ENCODE measurements around the gene TSPAN13.
A peak's percentile ranks its signal among the peaks of the same experiment; 100 is the strongest.
"Not testable (repeated sequence)": the region's sequence is repeated elsewhere in the genome, so short reads cannot be mapped to it uniquely, and the experiment has no call there.

TSPAN13 gene

GRCh38 chr7:16741676-16742075 is 11.9 kb upstream of the TSPAN13 start:
- no peak for DNase-seq

GRCh38 chr7:16742547-16742946 is 11.0 kb upstream of the TSPAN13 start:
- no peak for DNase-seq

- no peak for DNase-seq
Measured at GRCh38 chr7:16743236-16743635, 10.3 kb upstream of the TSPAN13 start.

DNA sequence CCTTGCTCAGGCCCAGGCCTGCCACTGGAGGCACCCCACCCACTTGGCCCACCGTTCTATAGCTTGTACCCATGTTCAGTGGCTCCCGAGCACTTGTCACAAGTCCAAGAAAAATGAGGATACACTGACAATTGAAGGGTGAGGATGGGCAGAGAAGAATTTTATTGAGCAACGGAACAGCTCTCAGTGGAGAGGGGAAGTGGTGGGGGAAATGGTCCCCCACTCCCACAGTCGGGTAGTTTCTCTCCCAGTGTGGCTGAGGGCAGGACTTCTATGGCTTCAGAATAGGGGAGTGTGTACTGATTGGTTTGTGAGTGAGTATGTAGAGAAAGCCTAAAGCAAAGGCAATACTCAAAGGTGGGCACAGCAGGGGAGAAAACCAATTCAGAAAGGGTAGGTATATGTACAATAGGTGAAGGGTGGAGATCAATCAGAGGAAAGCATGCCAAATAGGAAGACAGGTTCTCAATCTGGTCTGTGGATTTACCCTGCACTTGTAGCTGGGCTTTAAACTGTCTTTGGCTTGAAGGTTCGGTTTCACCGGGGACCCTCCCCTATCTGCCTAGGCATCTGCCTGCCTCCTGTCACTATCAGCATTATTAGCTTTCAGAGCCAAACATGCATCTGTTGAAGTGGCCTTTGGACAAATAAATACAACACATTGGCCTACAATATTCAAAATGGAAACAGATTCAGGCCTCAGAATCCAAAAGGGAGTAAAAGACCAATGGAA is 8.9 kb upstream of the TSPAN13 start:
- no peak for DNase-seq

GRCh38 chr7:16745645-16746044 is 7.9 kb upstream of the TSPAN13 start:
- no peak for DNase-seq

GRCh38 chr7:16747102-16747501 is 6.5 kb upstream of the TSPAN13 start:
- DNase-seq = peak; percentile 7

DNA sequence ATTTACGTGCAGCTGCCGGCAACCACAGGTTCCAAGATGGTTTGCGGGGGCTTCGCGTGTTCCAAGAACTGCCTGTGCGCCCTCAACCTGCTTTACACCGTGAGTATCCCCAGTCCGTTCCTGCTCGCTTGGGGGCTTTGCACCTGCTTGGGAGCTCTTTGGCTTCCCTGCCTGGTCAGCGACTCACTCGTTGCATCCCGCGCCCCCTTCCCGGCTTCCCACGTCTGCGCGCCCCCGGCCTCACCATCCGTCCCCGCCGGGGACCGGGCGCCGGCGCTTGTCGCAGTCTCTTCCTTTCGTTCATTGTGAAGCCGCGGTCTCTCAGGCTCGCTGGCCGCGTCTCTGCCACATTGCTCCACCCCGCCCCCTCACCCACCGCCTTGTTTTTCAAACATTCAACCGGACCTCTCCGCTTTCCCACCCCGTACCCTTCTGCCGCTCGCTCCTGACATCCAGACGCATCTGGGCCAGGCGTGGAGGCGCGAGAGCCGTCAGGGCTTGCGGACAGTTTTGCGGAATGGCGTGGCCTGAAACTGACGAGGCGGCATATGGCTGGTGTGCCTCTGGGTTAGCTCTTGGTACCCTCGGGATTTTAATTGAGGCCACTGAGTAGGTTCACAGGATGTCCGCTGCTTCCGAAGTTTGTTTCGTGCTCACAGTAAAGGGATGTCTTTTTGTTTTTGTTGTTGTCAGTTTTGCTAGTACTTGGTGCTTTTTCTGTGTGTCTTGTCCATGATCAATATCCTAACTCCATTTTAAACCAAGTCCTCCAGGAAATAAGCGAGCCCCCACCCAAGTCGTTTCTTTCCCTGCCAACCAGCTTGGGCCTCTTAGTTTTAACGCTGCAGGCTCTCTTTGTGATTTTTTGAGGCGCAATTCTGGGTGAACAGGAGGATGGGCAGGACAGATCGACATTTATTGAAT is 639 bp downstream of the TSPAN13 start:
- DNase-seq = peak; percentile 75

- DNase-seq = peak; percentile 80
Measured at GRCh38 chr7:16754856-16755317, 1.3 kb downstream of the TSPAN13 start.

DNA sequence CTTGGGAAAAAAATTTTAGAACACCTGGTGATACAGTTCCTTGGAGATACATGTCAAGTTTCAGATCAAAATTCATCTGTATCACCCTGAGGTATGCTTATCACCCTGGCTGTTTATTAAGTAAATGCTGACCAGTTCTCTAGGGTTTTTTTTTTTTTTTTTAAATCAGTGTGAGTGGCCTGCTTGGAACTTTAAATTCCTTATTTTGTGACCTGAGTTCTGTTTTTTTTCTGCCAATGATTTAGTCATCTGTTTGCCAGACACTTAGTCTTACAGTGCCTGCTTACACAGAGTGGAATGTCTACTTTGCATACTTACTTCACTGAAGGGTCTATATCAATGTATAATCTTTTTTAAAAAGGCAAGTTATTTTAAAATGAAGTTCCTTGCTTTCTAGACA is 1.8 kb downstream of the TSPAN13 start:
- DNase-seq = no peak

DNA sequence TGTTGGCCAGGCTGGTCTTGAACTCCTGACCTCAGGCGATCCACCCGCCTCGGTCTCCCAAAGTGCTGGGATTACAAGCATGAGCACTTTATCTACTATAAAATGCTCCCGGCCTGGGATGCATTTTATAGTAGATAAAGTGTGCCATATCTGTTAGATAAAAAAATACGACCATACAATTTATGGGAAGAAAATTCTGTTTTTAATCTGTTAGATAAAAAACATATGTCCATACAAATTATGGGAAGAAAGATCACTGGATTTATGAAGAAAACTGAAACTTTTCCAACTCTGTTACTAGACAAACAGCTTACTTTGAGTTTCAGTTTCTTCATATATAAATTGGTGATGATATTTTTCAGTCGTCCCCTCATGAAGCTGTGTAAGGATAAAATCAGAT is 4.5 kb downstream of the TSPAN13 start:
- no peak for DNase-seq

DNA sequence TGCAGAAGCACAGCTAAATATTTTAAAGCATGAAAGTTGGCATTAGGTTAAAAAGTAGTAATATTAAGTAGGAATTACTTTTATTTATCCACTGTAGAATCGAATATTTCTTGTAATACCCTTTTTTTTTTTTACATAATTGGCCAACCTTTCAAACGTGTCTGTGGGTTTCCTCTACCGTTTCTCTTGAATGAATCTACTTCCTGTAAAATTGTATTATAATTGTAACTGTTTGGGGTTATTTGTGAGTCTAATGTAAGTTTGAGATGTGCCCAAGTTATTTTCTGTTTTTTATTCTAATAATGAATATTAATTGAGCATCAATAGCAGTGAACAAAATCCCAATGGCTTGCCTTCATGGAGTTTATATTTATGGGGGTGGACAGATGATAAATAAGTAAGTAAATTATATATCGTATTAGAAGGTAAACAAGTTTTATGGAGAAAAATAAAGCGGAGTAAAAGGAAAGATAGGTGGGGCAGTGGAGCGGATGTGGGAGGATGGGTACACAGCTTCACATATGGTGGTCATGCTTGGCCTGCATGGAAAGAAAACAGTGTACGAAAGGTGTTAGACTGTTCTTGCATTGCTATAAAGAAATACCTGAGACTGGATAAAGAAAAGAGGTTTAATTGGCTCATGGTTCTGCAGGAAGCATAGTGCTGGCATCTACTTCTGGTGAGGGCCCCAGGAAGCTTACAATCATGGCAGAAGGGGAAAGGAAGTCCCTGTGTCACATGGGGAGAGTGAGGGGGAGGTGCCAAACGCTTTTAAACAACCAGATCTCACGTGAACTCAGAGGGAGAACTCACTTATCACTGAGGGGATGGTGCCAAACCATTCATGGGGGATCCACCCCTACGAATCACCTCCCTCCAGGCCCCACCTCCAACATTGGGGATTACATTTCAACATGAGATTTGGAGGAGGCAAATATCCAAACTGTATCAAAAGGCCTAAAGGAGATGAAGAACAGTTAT is 5.4 kb downstream of the TSPAN13 start:
- DNase-seq = no peak

DNA sequence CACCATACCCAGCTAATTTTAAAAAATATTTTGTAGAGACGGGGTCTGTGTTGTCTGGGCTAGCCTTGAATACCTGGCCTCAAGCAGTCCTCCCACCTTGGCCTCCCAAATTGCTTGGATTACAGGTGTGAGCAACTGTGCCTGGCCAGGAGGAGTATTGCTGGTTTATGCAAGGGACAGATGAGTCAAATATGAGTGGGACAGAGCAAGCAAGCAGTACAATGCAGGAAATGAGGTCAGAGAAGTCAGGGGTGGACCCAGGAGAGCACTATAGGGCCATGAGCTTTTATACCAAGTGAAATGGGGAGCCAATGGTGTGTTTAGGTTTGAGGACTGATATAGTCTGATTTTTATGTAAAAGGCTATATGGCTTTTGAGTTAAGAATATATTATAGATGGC is 6.3 kb downstream of the TSPAN13 start:
- no peak for DNase-seq

GRCh38 chr7:16762177-16762576 is 8.6 kb downstream of the TSPAN13 start:
- DNase-seq = no peak

- DNase-seq = no peak
Measured at GRCh38 chr7:16764942-16765341, 11.4 kb downstream of the TSPAN13 start.

GRCh38 chr7:16765436-16765859 is 11.9 kb downstream of the TSPAN13 start:
- DNase-seq = no peak

GRCh38 chr7:16769994-16770393 is 16.4 kb downstream of the TSPAN13 start:
- DNase-seq = not testable (repeated sequence)

GRCh38 chr7:16770657-16771329 is 17.2 kb downstream of the TSPAN13 start:
- no peak for DNase-seq

- no peak for DNase-seq
Measured at GRCh38 chr7:16773326-16773725, 19.8 kb downstream of the TSPAN13 start.

- no peak for DNase-seq
Measured at GRCh38 chr7:16773884-16774283, 20.3 kb downstream of the TSPAN13 start.

DNA sequence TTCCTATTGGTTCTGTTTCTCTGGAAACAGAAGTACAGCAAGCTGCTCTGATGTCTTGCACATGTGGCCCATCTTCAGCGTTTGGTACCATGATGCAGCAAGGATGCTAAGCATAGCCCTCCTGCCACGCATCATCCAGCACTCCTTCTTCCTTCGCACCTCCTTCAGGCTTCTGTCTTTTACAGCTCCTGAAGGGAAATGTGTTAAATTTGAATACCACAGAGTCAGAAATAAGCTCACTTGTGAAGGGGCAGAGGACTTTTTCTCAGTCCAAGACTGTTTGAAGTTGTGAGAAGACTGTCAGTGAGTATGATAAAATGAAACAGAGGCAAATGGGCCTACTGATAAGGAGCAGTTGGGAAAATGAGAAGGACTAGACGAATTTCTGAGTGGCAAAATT is 20.7 kb downstream of the TSPAN13 start:
- no peak for DNase-seq

DNA sequence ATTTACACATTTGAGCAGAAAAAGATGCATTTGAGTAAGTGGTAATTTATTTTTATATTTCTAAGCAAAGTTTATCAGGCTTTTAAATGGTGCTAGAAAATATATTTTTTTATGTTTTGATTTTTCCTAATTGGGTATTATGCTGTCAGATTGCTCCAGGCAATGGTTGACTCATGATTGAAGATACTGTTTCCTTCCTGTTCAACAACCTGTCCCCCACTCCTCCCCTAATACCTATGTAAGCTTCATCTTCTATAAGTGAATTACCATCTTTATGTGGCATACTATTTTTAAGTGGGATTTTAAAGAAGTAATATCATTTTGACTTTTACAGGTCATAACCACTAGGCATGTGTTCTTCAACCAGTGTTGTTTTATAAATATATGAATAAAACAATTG is 21.4 kb downstream of the TSPAN13 start:
- DNase-seq = no peak

DNA sequence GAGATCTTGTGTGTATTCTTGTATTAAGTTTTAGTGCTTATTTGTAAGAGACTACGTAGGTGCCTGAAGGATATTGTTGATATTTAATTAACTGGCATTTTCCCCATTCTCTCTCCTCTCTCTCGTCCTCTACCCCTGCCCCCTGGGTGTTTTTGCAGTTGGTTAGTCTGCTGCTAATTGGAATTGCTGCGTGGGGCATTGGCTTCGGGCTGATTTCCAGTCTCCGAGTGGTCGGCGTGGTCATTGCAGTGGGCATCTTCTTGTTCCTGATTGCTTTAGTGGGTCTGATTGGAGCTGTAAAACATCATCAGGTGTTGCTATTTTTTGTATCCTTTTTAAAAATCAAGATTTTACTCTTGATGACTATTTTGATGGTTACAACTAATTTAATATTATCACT is 22.5 kb downstream of the TSPAN13 start:
- no peak for DNase-seq

All from NCI-H2171 treated with DMSO at 0.1 percent for 48 hours (cell line).